GM12891 (cell line): ENCODE measurements around the gene GPRIN3.

ENCODE experiments used
- PAX5 ChIP-seq: IDR thresholded peaks from 2 replicates; pipeline ENCODE4 v1.6.1; 2011; ENCODE audit warnings: low read length, moderate library complexity, mild to moderate bottlenecking; ENCODE audit not compliant: insufficient read depth, severe bottlenecking
- POLR2A ChIP-seq: IDR thresholded peaks from 2 replicates; pipeline ENCODE4 v1.6.1; 2011; ENCODE audit warnings: low read depth, low read length, control low read depth
- POLR2AphosphoS5 ChIP-seq: IDR thresholded peaks from 2 replicates; pipeline ENCODE4 v1.6.1; 2011; ENCODE audit warnings: low read depth, low read length, control low read depth
- POU2F2 ChIP-seq: IDR thresholded peaks from 2 replicates; pipeline ENCODE4 v1.6.1; 2011; ENCODE audit warnings: low read depth, mild to moderate bottlenecking, control low read depth, low read length, moderate library complexity
- SPI1 ChIP-seq: IDR thresholded peaks from 2 replicates; pipeline ENCODE4 v1.6.1; 2011; ENCODE audit warnings: low read depth, low read length, control low read depth
- TAF1 ChIP-seq: IDR thresholded peaks from 2 replicates; pipeline ENCODE4 v1.6.1; 2011; ENCODE audit warnings: low read depth, low read length, control low read depth

GRCh38 chr4:89287945-89288344 lies 19.7 kb downstream of the GPRIN3 start:
- TF ChIP-seq TAF1 = no peak
- no peak for TF ChIP-seq POLR2A
- TF ChIP-seq POLR2AphosphoS5 = no peak
- no peak for TF ChIP-seq SPI1
- TF ChIP-seq PAX5 = no peak
- TF ChIP-seq POU2F2 = no peak
